ENCODE data around the gene SYTL4. TPM values are rescaled to one million over a fixed set of nuclear protein-coding genes. Genes with fewer than 3 reads are reported as not detected.

The SYTL4 gene
- total RNA-seq, 1 experiment from 2014 or later: 1.9 TPM

- BruUV-seq (replicated peaks): no TSS peak
- no peaks in the 10 kb centered on the region for H3K36me3 Mint-ChIP-seq (ENCODE audit: insufficient read depth, unreplicated experiment)
- H3K27ac Mint-ChIP-seq (ENCODE audit: low read depth, unreplicated experiment): no peak overlapping the region
- no peaks in the 10 kb centered on the region for H3K9me3 Mint-ChIP-seq (ENCODE audit: unreplicated experiment)
- CTCF ChIA-PET: interaction anchor here (0.7 kb wide), 1 partner anchor 141 kb away, joined by 3 read pairs; no protein-coding TSS in a partner anchor
- H3K27me3 Mint-ChIP-seq (ENCODE audit: insufficient read depth, unreplicated experiment): peaks cover 34% of the 10 kb centered on the region
- no peak for TF ChIP-seq CTCF (IDR thresholded peaks at IDR 0.05; ENCODE audit: unreplicated experiment)
- intact Hi-C loops (cut with micrococcal nuclease): no loop called here
- no peaks in the 10 kb centered on the region for H3K4me1 Mint-ChIP-seq (ENCODE audit: insufficient read depth, unreplicated experiment)
- no peak overlapping the region for H3K4me3 Mint-ChIP-seq (ENCODE audit: unreplicated experiment)
- POLR2A ChIA-PET: no interaction called here
- no peak for DNase-seq (ENCODE audit: unreplicated experiment)
Measured at GRCh38 chrX:100625985-100626491, 105.9 kb downstream of the SYTL4 start.

Other genes with a start within 250 kb of the SYTL4 start
- gene TNMD, start 147.2 kb downstream of the SYTL4 start, total RNA-seq (2022): not detected in 2 replicates
- 4.9 and 5.6 TPM in 2 replicates for gene TSPAN6, start 95.3 kb downstream of the SYTL4 start, total RNA-seq (2022)
- 4.7 and 5.3 TPM in 2 replicates for gene SRPX2, start 87.9 kb downstream of the SYTL4 start, total RNA-seq (2022)
- 26.7 and 28.4 TPM in 2 replicates for gene CSTF2, start 88.3 kb upstream of the SYTL4 start, total RNA-seq (2022)
- not detected in 2 replicates for gene NOX1, start 142.2 kb upstream of the SYTL4 start, total RNA-seq (2022)
- 0.17 and 0.26 TPM in 2 replicates for gene XKRX, start 196.8 kb upstream of the SYTL4 start, total RNA-seq (2022)
- not detected in 2 replicates for gene ARL13A, start 237.6 kb upstream of the SYTL4 start, total RNA-seq (2022)

All from MCF 10A (cell line).